Measurements from ENCODE around the gene EED. TPM values are rescaled to one million over a fixed set of nuclear protein-coding genes. Genes with fewer than 3 reads are reported as not detected.

Gene EED
- total RNA-seq, 1 experiment from 2014 or later = 27.3 TPM

DNA sequence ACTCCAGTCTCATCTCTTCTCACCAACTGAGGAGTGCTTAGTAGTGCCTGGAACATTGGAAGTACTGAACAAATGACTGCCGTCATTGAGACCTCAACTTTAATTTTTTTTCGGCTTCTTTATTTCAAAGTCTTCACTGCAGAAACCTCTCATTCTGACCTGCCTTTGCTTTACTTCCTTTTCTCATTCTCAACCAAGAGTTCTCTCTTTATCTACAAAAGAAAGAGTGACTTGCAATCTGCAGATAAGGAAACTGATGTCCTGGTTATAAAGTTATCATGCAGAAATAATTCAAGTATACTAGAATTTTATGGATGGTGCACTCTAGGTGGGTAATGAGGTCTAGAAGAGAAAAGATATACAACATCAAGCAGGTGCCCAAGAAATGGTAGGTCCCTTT lies 1.2 kb upstream of the EED start:
- Mint-ChIP-seq H3K9me3 (no peaks in the 10 kb centered on the region), H3K36me3 (no peaks in the 10 kb centered on the region), H3K4me1 (peaks cover 21% of the 10 kb centered on the region), H3K4me3 (no peak overlapping the region), H3K27ac (no peak overlapping the region), H3K27me3 (ENCODE audit: low read depth) (no peaks in the 10 kb centered on the region; the same call in 1 of the 2 replicates)
- ChIA-PET POLR2A (interaction anchor here (0.6 kb wide), 1 partner anchor 175 kb away, joined by 3 read pairs; the partner anchor contains the start of gene PICALM), CTCF (no interaction called here)
- DNase-seq (ENCODE audit: low spot score) = no peak
- no peak for TF ChIP-seq TEAD4 (CRISPR knock-in tag; IDR thresholded peaks at IDR 0.05)
- TF ChIP-seq ZNF232 (CRISPR knock-in tag; IDR thresholded peaks at IDR 0.05) = no peak
- TF ChIP-seq NR2C2 (CRISPR knock-in tag; IDR thresholded peaks at IDR 0.05) = no peak
- no peak for TF ChIP-seq ZBTB21 (CRISPR knock-in tag; IDR thresholded peaks at IDR 0.05; ENCODE audit: borderline replicate concordance)
- TF ChIP-seq ZNF121 (CRISPR knock-in tag; IDR thresholded peaks at IDR 0.05) = no peak
- TF ChIP-seq OVOL2 (CRISPR knock-in tag; IDR thresholded peaks at IDR 0.05; ENCODE audit: borderline replicate concordance) = no peak
- TF ChIP-seq SOX15 (CRISPR knock-in tag; IDR thresholded peaks at IDR 0.05) = no peak
- TF ChIP-seq, protein P1, sequence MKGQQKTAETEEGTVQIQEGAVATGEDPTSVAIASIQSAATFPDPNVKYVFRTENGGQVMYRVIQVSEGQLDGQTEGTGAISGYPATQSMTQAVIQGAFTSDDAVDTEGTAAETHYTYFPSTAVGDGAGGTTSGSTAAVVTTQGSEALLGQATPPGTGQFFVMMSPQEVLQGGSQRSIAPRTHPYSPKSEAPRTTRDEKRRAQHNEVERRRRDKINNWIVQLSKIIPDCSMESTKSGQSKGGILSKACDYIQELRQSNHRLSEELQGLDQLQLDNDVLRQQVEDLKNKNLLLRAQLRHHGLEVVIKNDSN (CRISPR knock-in tag; IDR thresholded peaks at IDR 0.05) = no peak
- TF ChIP-seq NR3C1 (CRISPR knock-in tag; conservative IDR thresholded peaks at IDR 0.05; ENCODE audit: low read depth) = no peak
- TF ChIP-seq, protein P2, sequence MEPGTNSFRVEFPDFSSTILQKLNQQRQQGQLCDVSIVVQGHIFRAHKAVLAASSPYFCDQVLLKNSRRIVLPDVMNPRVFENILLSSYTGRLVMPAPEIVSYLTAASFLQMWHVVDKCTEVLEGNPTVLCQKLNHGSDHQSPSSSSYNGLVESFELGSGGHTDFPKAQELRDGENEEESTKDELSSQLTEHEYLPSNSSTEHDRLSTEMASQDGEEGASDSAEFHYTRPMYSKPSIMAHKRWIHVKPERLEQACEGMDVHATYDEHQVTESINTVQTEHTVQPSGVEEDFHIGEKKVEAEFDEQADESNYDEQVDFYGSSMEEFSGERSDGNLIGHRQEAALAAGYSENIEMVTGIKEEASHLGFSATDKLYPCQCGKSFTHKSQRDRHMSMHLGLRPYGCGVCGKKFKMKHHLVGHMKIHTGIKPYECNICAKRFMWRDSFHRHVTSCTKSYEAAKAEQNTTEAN (CRISPR knock-in tag; IDR thresholded peaks at IDR 0.05) = no peak
- TF ChIP-seq TEAD1 (CRISPR knock-in tag; IDR thresholded peaks at IDR 0.05) = no peak
- no peak for ATAC-seq

DNA sequence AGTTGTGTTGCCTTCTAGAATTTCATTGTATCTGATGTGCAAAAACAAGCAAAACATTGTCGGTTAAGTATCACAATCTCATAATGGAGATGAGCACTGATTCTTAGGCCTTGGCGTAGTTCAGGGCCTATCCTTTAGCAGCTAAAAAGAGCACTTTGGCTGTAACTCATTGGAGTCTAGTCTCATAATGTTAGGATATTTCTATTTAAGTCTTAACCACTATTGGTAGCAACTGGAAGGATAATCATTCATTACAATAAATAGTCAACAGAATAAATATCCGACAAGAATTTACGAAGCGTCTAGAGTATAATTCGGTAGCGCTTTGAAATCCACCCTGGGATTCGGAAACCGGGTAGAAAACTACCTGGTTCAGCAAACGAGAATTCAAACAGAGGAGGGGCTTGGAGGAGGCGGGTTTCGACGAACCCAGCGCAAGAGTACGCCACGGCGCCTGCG lies 461 bp upstream of the EED start:
- ATAC-seq (peak; percentile 81), DNase-seq (ENCODE audit: low spot score) (peak; percentile 89)
- Mint-ChIP-seq H3K4me3 (no peak overlapping the region), H3K4me1 (peaks cover 28% of the 10 kb centered on the region), H3K9me3 (no peaks in the 10 kb centered on the region), H3K27me3 (ENCODE audit: low read depth) (no peaks in the 10 kb centered on the region; the same call in 1 of the 2 replicates), H3K27ac (no peak overlapping the region), H3K36me3 (no peaks in the 10 kb centered on the region)
- TF ChIP-seq TEAD4 (CRISPR knock-in tag; IDR thresholded peaks at IDR 0.05) (no peak), OVOL2 (CRISPR knock-in tag; IDR thresholded peaks at IDR 0.05; ENCODE audit: borderline replicate concordance) (no peak), JAZF1 (CRISPR knock-in tag; IDR thresholded peaks at IDR 0.05) (no peak)
- TF ChIP-seq, protein P3, sequence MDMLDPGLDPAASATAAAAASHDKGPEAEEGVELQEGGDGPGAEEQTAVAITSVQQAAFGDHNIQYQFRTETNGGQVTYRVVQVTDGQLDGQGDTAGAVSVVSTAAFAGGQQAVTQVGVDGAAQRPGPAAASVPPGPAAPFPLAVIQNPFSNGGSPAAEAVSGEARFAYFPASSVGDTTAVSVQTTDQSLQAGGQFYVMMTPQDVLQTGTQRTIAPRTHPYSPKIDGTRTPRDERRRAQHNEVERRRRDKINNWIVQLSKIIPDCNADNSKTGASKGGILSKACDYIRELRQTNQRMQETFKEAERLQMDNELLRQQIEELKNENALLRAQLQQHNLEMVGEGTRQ (CRISPR knock-in tag; IDR thresholded peaks at IDR 0.05) = no peak
- TF ChIP-seq, protein P4, sequence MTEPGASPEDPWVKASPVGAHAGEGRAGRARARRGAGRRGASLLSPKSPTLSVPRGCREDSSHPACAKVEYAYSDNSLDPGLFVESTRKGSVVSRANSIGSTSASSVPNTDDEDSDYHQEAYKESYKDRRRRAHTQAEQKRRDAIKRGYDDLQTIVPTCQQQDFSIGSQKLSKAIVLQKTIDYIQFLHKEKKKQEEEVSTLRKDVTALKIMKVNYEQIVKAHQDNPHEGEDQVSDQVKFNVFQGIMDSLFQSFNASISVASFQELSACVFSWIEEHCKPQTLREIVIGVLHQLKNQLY (CRISPR knock-in tag; IDR thresholded peaks at IDR 0.05) = no peak
- ChIA-PET POLR2A (interaction anchor here (0.6 to 1.5 kb wide), 2 partner anchors 175 to 176 kb away, joined by 3 to 13 read pairs; partner anchors contain the start of gene PICALM), CTCF (no interaction called here)

DNA sequence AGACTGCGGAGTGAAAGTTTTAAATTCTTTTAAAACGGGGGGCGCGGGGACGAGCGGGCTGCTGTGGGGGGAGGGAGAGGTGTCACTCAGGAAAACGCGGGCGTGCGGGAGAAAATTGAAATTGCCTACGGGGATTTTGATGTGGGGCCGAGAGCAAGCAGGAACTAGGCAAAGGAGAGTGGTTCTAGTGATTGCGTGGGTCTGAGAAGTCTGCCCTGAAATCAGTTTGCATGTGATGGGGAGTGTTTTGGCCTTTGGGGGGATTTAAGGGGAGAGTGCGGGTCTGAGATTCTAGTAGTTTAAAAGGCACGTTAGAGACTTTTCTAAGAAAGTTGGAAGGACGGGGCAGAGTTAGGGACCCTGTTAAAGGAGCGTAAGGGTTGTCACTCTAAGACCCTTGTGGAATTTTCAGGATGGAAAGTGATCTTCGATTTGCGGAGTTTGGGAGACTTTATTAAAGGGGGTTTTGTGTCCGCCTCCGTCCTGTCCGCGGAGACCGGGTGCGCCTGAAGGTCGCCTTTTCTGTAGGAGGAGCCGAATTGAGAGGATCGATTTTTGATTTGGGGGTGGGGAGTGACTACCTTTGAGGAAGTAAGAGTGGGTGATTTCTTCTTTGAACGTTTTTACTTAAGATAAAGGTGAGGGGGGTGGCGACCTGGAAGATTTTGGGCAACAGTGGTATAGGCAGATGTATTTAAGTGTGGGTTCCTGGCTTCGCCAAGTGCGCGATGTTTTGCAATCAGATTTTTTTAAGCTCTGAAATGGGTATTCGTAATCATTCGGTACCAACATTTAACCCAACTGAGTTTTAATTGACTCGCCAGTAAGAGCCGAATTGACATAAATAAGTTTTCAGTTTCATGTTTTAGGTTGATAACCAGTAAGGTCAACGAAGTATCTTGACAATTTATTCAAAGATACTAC lies 1.1 kb downstream of the EED start:
- Mint-ChIP-seq H3K4me1 (peaks cover 42% of the 10 kb centered on the region), H3K27ac (no peak overlapping the region), H3K9me3 (no peaks in the 10 kb centered on the region), H3K4me3 (no peak overlapping the region), H3K36me3 (no peaks in the 10 kb centered on the region), H3K27me3 (ENCODE audit: low read depth) (no peaks in the 10 kb centered on the region)
- DNase-seq (ENCODE audit: low spot score) = no peak
- ATAC-seq = no peak
- ChIA-PET CTCF (interaction anchor here (0.7 to 1.7 kb wide), 5 partner anchors 30 to 391 kb away, joined by 3 to 5 read pairs (median 4); partner anchors contain the start of gene CCDC83), POLR2A (interaction anchor here (0.8 to 1.5 kb wide), 5 partner anchors 22 to 390 kb away, joined by 3 to 13 read pairs (median 3); partner anchors contain the start of genes CCDC83 and PICALM)
- no peak for TF ChIP-seq RORB (CRISPR knock-in tag; IDR thresholded peaks at IDR 0.05)
- TF ChIP-seq ZNF671 (CRISPR knock-in tag; IDR thresholded peaks at IDR 0.05) = no peak
- TF ChIP-seq ZNF416 (CRISPR knock-in tag; IDR thresholded peaks at IDR 0.05) = no peak
- TF ChIP-seq, protein P5, sequence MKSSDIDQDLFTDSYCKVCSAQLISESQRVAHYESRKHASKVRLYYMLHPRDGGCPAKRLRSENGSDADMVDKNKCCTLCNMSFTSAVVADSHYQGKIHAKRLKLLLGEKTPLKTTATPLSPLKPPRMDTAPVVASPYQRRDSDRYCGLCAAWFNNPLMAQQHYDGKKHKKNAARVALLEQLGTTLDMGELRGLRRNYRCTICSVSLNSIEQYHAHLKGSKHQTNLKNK (CRISPR knock-in tag; IDR thresholded peaks at IDR 0.05) = no peak
- no peak for TF ChIP-seq NFATC4 (CRISPR knock-in tag; IDR thresholded peaks at IDR 0.05)
- no peak for TF ChIP-seq ZNF263 (CRISPR knock-in tag; IDR thresholded peaks at IDR 0.05; ENCODE audit: low read depth)
- TF ChIP-seq NFE2L1 (CRISPR knock-in tag; IDR thresholded peaks at IDR 0.05) = no peak
- no peak for TF ChIP-seq ZNF423 (CRISPR knock-in tag; IDR thresholded peaks at IDR 0.05)
- TF ChIP-seq, protein P6, sequence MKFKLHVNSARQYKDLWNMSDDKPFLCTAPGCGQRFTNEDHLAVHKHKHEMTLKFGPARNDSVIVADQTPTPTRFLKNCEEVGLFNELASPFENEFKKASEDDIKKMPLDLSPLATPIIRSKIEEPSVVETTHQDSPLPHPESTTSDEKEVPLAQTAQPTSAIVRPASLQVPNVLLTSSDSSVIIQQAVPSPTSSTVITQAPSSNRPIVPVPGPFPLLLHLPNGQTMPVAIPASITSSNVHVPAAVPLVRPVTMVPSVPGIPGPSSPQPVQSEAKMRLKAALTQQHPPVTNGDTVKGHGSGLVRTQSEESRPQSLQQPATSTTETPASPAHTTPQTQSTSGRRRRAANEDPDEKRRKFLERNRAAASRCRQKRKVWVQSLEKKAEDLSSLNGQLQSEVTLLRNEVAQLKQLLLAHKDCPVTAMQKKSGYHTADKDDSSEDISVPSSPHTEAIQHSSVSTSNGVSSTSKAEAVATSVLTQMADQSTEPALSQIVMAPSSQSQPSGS (CRISPR knock-in tag; IDR thresholded peaks at IDR 0.05; ENCODE audit: borderline replicate concordance, low read depth) = no peak
- TF ChIP-seq, protein P7, sequence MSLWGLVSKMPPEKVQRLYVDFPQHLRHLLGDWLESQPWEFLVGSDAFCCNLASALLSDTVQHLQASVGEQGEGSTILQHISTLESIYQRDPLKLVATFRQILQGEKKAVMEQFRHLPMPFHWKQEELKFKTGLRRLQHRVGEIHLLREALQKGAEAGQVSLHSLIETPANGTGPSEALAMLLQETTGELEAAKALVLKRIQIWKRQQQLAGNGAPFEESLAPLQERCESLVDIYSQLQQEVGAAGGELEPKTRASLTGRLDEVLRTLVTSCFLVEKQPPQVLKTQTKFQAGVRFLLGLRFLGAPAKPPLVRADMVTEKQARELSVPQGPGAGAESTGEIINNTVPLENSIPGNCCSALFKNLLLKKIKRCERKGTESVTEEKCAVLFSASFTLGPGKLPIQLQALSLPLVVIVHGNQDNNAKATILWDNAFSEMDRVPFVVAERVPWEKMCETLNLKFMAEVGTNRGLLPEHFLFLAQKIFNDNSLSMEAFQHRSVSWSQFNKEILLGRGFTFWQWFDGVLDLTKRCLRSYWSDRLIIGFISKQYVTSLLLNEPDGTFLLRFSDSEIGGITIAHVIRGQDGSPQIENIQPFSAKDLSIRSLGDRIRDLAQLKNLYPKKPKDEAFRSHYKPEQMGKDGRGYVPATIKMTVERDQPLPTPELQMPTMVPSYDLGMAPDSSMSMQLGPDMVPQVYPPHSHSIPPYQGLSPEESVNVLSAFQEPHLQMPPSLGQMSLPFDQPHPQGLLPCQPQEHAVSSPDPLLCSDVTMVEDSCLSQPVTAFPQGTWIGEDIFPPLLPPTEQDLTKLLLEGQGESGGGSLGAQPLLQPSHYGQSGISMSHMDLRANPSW (CRISPR knock-in tag; conservative IDR thresholded peaks at IDR 0.05; ENCODE audit: low read depth) = no peak
